ENCODE data around the gene SLC37A3.

DNA sequence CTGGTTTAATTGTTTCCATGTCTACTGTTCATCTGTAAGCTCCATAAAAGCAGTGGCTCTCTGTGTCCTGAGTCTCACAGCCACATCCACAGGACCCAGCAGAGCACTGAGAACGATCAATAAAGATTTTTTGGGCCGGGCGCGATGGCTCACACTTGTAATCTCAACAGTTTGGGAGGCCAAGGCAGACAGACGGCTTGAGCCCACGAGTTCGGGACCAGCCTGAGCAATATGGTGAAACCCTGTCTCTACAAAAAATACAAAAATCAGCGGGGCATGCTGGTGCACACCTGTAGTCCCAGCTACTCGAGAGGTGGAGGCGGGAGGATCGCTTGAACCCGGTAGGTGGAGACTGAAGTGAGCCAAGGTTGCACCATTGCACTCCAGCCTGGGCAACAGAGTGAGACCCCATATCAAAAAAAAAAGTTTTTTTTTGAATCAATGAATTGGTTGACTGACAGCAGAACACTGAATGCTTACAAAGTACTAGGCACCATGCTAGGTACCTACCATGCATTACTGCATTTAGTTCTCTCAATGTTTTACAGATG lies 4.5 kb downstream of the SLC37A3 start:
- TF ChIP-seq ZFP3 (CRISPR knock-in tag; IDR thresholded peaks at IDR 0.05) (no peak), SNAI2 (CRISPR knock-in tag; IDR thresholded peaks at IDR 0.05) (no peak), TOX (CRISPR knock-in tag; IDR thresholded peaks at IDR 0.05; ENCODE audit: borderline replicate concordance) (no peak), ZC3H10 (CRISPR knock-in tag; IDR thresholded peaks at IDR 0.05) (no peak), ARNTL (CRISPR knock-in tag; IDR thresholded peaks at IDR 0.05; ENCODE audit: borderline replicate concordance, low read depth) (no peak), TCF4 (CRISPR knock-in tag; IDR thresholded peaks at IDR 0.05; ENCODE audit: borderline replicate concordance) (no peak), OSR1 (CRISPR knock-in tag; IDR thresholded peaks at IDR 0.05) (no peak), ZNF8 (CRISPR knock-in tag; IDR thresholded peaks at IDR 0.05) (no peak), CSDC2 (CRISPR knock-in tag; IDR thresholded peaks at IDR 0.05) (no peak)
- TF ChIP-seq, protein P1, sequence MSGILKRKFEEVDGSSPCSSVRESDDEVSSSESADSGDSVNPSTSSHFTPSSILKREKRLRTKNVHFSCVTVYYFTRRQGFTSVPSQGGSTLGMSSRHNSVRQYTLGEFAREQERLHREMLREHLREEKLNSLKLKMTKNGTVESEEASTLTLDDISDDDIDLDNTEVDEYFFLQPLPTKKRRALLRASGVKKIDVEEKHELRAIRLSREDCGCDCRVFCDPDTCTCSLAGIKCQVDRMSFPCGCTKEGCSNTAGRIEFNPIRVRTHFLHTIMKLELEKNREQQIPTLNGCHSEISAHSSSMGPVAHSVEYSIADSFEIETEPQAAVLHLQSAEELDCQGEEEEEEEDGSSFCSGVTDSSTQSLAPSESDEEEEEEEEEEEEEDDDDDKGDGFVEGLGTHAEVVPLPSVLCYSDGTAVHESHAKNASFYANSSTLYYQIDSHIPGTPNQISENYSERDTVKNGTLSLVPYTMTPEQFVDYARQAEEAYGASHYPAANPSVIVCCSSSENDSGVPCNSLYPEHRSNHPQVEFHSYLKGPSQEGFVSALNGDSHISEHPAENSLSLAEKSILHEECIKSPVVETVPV (CRISPR knock-in tag; IDR thresholded peaks at IDR 0.05): no peak
- TF ChIP-seq, protein P2, sequence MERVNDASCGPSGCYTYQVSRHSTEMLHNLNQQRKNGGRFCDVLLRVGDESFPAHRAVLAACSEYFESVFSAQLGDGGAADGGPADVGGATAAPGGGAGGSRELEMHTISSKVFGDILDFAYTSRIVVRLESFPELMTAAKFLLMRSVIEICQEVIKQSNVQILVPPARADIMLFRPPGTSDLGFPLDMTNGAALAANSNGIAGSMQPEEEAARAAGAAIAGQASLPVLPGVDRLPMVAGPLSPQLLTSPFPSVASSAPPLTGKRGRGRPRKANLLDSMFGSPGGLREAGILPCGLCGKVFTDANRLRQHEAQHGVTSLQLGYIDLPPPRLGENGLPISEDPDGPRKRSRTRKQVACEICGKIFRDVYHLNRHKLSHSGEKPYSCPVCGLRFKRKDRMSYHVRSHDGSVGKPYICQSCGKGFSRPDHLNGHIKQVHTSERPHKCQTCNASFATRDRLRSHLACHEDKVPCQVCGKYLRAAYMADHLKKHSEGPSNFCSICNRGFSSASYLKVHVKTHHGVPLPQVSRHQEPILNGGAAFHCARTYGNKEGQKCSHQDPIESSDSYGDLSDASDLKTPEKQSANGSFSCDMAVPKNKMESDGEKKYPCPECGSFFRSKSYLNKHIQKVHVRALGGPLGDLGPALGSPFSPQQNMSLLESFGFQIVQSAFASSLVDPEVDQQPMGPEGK (CRISPR knock-in tag; IDR thresholded peaks at IDR 0.05; ENCODE audit: borderline replicate concordance): no peak
- TF ChIP-seq, protein P3, sequence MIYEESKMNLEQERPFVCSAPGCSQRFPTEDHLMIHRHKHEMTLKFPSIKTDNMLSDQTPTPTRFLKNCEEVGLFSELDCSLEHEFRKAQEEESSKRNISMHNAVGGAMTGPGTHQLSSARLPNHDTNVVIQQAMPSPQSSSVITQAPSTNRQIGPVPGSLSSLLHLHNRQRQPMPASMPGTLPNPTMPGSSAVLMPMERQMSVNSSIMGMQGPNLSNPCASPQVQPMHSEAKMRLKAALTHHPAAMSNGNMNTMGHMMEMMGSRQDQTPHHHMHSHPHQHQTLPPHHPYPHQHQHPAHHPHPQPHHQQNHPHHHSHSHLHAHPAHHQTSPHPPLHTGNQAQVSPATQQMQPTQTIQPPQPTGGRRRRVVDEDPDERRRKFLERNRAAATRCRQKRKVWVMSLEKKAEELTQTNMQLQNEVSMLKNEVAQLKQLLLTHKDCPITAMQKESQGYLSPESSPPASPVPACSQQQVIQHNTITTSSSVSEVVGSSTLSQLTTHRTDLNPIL (CRISPR knock-in tag; IDR thresholded peaks at IDR 0.05; ENCODE audit: low read depth): no peak

Data from SK-N-SH treated with all-trans-retinoic acid at 6 μM for 48 hours (cell line).